Natural killer cell (primary cell): Measurements from ENCODE around the gene PRM3. TPM values are rescaled to one million over a fixed set of nuclear protein-coding genes. Genes with fewer than 3 reads are reported as not detected.

Experiments
- ATAC-seq, 3 donors: fragments of 150-1000 bp in 2 of 3; fragments of 200-7000 bp in 1 of 3; cut with Tn5 transposase; 1 replicate in 1 of 3; 2 replicates in 2 of 3; pipeline ENCODE4 v1.10.0; 2021; ENCODE audit warnings: mild to moderate bottlenecking in 2 of 3, moderate library complexity in 2 of 3
- DNase-seq, 2 donors: peaks; one replicate each; pipeline versions ENCODE4 v3.0.0 to v3.0.0-alpha.2; 2013 to 2021; ENCODE audit warnings: mixed read lengths in 1 of 2
- H3K27ac ChIP-seq: one replicate; pipeline ENCODE4 v1.5.1; 2013; ENCODE audit warnings: mild to moderate bottlenecking, low read length
- H3K27me3 ChIP-seq: one replicate; pipeline ENCODE4 v1.6.1; 2013; ENCODE audit warnings: low read length; ENCODE audit not compliant: control insufficient read depth, insufficient read depth
- H3K36me3 ChIP-seq: one replicate; pipeline ENCODE4 v1.6.1; 2013; ENCODE audit warnings: low read length; ENCODE audit not compliant: control insufficient read depth, insufficient read depth
- H3K4me1 ChIP-seq: one replicate; pipeline ENCODE4 v1.6.1; 2013; ENCODE audit warnings: low read length; ENCODE audit not compliant: control insufficient read depth, insufficient read depth
- H3K4me3 ChIP-seq: one replicate; pipeline ENCODE4 v1.5.1; 2013; ENCODE audit warnings: low read length
- H3K9me3 ChIP-seq: one replicate; pipeline ENCODE4 v1.6.1; 2013; ENCODE audit warnings: low read length; ENCODE audit not compliant: control insufficient read depth, insufficient read depth
- H3K27ac Mint-ChIP-seq, 2 donors: one replicate each; pipeline ENCODE4 v1.8.0; 2022; ENCODE audit warnings: mild to moderate bottlenecking in 2 of 2, mixed read lengths in 2 of 2, moderate library complexity in 1 of 2
- H3K27me3 Mint-ChIP-seq, 2 donors: one replicate each; pipeline ENCODE4 v1.8.0; 2022; ENCODE audit warnings: low read depth in 2 of 2, mixed read lengths in 2 of 2
- H3K36me3 Mint-ChIP-seq: one replicate; pipeline ENCODE4 v1.8.0; 2022; ENCODE audit warnings: mixed read lengths
- H3K4me1 Mint-ChIP-seq, 2 donors: one replicate each; pipeline ENCODE4 v1.8.0; 2022; ENCODE audit warnings: mixed read lengths in 2 of 2
- H3K4me3 Mint-ChIP-seq: one replicate; pipeline ENCODE4 v1.8.0; 2022; ENCODE audit warnings: mild to moderate bottlenecking, moderate library complexity, mixed read lengths
- H3K9me3 Mint-ChIP-seq, 2 donors: one replicate each; pipeline ENCODE4 v1.8.0; 2022; ENCODE audit warnings: mixed read lengths in 2 of 2
- CTCF ChIP-seq: fragments of 200-600 bp; IDR thresholded peaks from one replicate; pipeline ENCODE4 v1.8.0; 2022; ENCODE audit warnings: antibody characterized with exemption
- WGBS: methylation state at CpG from one replicate; pipeline ENCODE4 v1.1.7; 2013; ENCODE audit warnings: missing lambda C conversion rate; ENCODE audit not compliant: insufficient coverage; 5-methylcytosine and 5-hydroxymethylcytosine counted together
- intact Hi-C: fragments of 100-400 bp; cut with micrococcal nuclease; formaldehyde crosslinking; loops from one replicate; pipeline ENCODE4 v1.14.2; 2022
- total RNA-seq, 4 donors: library from RNA; stranded (reverse); fragments of 120-200 nt in 1 of 4; gene quantifications; one replicate each; pipeline versions ENCODE4 v1.2.3 to v1.2.4, GENCODE V29; 2013 to 2022

PRM3 gene
- total RNA-seq, 3 donors from 2014 or later (not counting 1 experiment from before 2014, with no cell fraction given) = not detected

GRCh38 chr16:11313493-11314308 lies 40.3 kb upstream of the PRM3 start:
- intact Hi-C loops = no loop called here
- no peaks in the 10 kb centered on the region for H3K36me3 Mint-ChIP-seq
- Histone ChIP-seq H3K4me1 (peaks cover 43% of the 10 kb centered on the region), H3K27ac (no peak overlapping the region), H3K36me3 (no peaks in the 10 kb centered on the region), H3K27me3 (no peaks in the 10 kb centered on the region), H3K9me3 (no peaks in the 10 kb centered on the region), H3K4me3 (no peak overlapping the region)
- DNase-seq (no peak), ATAC-seq (no peak)
- peaks cover 11 to 21% of the 10 kb centered on the region in 2 donors for H3K4me1 Mint-ChIP-seq
- H3K27ac Mint-ChIP-seq = no peak overlapping the region
- H3K9me3 Mint-ChIP-seq = no peaks in the 10 kb centered on the region
- H3K27me3 Mint-ChIP-seq = peaks cover 5% of the 10 kb centered on the region in 2 donors
- TF ChIP-seq CTCF = no peak
- no peak overlapping the region for H3K4me3 Mint-ChIP-seq
- 99% methylated on average over 7 of the region's 9 CpGs for WGBS

- Mint-ChIP-seq H3K27me3 (peaks cover 0 to 8% of the 10 kb centered on the region in 2 donors), H3K9me3 (no peaks in the 10 kb centered on the region), H3K4me1 (peaks cover 11 to 21% of the 10 kb centered on the region in 2 donors), H3K36me3 (no peaks in the 10 kb centered on the region), H3K27ac (no peak overlapping the region), H3K4me3 (no peak overlapping the region)
- H3K9me3 ChIP-seq = no peaks in the 10 kb centered on the region
- intact Hi-C loops = no loop called here
- no peaks in the 10 kb centered on the region for H3K36me3 ChIP-seq
- no peak for TF ChIP-seq CTCF
- no peaks in the 10 kb centered on the region for H3K27me3 ChIP-seq
- peaks cover 51% of the 10 kb centered on the region for H3K4me1 ChIP-seq
- WGBS = 70% methylated on average over 7 of the region's 8 CpGs
- H3K27ac ChIP-seq = no peak overlapping the region
- no peak overlapping the region for H3K4me3 ChIP-seq
- ATAC-seq (peak; percentile 47 to 61 (median 49)), DNase-seq (peak in 1 of 2 donors; percentile 53)
Observed at GRCh38 chr16:11312718-11313492, 39.5 kb upstream of the PRM3 start.

- H3K9me3 Mint-ChIP-seq = no peaks in the 10 kb centered on the region
- peak in 1 of 2 donors; percentile 62 for DNase-seq
- H3K4me3 Mint-ChIP-seq = no peak overlapping the region
- peaks cover 0 to 9% of the 10 kb centered on the region in 2 donors for H3K27me3 Mint-ChIP-seq
- H3K4me1 Mint-ChIP-seq = peaks cover 11 to 21% of the 10 kb centered on the region in 2 donors
- no peaks in the 10 kb centered on the region for H3K36me3 Mint-ChIP-seq
- H3K27ac Mint-ChIP-seq = peak overlapping the region in 1 of 2 donors; percentile 18
- TF ChIP-seq CTCF = no peak
- WGBS = 63% methylated on average over 6 of the region's 10 CpGs
- no peak overlapping the region for H3K4me3 ChIP-seq
- no peaks in the 10 kb centered on the region for H3K9me3 ChIP-seq
- ATAC-seq = peak in 2 of 3 donors; percentile 45 to 46
- intact Hi-C loops = no loop called here
- H3K4me1 ChIP-seq = peaks cover 56% of the 10 kb centered on the region
- peak overlapping the region; percentile 63 for H3K27ac ChIP-seq
- no peaks in the 10 kb centered on the region for H3K36me3 ChIP-seq
- no peaks in the 10 kb centered on the region for H3K27me3 ChIP-seq
Observed at GRCh38 chr16:11310997-11311561, 37.6 kb upstream of the PRM3 start.
